Right atrium auricular region (tissue), 2 donors: ENCODE results near the gene TRPM3. TPM values are rescaled to one million over a fixed set of nuclear protein-coding genes. Genes with fewer than 3 reads are reported as not detected.

Source experiments
- DNase-seq: peaks from one replicate; pipeline ENCODE4 v3.0.0-alpha.2; 2019; ENCODE audit warnings: low spot score
- H3K27ac ChIP-seq, 2 donors: fragments of 200-600 bp; sonication (generic); 1 replicate in 1 of 2; 2 replicates in 1 of 2; pipeline ENCODE4 v1.5.1; 2016 to 2019
- H3K27me3 ChIP-seq, 2 donors: fragments of 200-600 bp; sonication (generic); one replicate each; pipeline versions ENCODE4 v1.5.1 to v1.6.0; 2017 to 2019
- H3K36me3 ChIP-seq: fragments of 200-600 bp; sonication (generic); one replicate; pipeline ENCODE4 v1.5.1; 2016
- H3K4me1 ChIP-seq, 2 donors: fragments of 200-600 bp; sonication (generic); one replicate each; pipeline versions ENCODE4 v1.5.1 to v1.6.0; 2017 to 2019
- H3K4me3 ChIP-seq, 2 donors: fragments of 200-600 bp; sonication (generic); 1 replicate in 1 of 2; 2 replicates in 1 of 2; pipeline ENCODE4 v1.5.1; 2017 to 2019; ENCODE audit warnings: mild to moderate bottlenecking in 1 of 2, moderate library complexity in 1 of 2
- H3K9me3 ChIP-seq, 2 donors: fragments of 200-600 bp; sonication (generic); one replicate each; pipeline ENCODE4 v1.5.1; 2019
- total RNA-seq, 2 donors: library from RNA; depleted of rRNA; stranded (reverse); fragments of >200 nt; gene quantifications; one replicate each; pipeline ENCODE4 v1.1.0, GENCODE V29; 2016
- TF ChIP-seq, protein P1 (sequence below), 2 donors: fragments of 200-600 bp; sonication (generic); IDR thresholded peaks; one replicate each; pipeline ENCODE4 v1.5.1; 2019; ENCODE audit warnings: antibody characterized with exemption in 2 of 2

TRPM3 gene
- total RNA-seq, 2 donors from 2014 or later: 0.59 to 1.5 TPM

DNA sequence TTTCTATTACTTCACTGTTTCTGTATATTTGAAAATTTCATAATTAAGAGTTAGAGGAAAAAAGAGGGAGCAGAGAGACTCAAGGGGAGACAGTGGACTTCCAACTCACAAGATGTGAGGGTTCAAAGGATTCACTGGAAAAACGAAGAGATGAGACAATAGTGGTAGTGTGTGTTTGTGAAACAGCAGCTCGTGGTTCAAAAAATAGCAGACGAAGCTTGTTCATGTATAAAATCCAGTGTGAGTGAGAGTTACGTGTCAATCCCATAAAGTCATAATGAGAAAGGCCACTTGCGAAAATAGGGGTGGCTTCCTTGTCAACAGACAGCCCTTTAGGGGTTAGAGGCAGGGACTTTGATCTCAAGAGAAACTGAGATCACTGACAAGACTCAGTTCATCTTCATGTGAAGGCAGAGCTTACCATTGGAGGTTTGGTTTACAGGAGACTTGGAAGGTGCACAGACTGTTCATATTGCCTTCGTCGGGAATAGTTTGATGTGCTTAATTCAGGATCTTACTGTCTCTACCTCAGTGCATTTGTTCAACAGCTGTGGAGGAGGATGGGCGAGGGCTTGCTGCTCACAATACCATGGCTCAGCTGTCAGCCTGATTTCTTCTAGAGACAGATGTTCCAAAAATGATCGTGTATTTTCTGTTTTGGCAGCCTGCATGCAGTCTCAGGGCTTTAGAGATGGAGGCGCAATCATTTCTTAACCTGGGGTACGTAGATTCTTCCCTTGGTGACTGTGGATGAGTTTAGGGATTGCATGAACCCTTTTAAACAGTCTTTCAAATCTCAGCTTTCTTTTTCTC, 601.3 kb downstream of the TRPM3 start:
- TF ChIP-seq, protein P1, sequence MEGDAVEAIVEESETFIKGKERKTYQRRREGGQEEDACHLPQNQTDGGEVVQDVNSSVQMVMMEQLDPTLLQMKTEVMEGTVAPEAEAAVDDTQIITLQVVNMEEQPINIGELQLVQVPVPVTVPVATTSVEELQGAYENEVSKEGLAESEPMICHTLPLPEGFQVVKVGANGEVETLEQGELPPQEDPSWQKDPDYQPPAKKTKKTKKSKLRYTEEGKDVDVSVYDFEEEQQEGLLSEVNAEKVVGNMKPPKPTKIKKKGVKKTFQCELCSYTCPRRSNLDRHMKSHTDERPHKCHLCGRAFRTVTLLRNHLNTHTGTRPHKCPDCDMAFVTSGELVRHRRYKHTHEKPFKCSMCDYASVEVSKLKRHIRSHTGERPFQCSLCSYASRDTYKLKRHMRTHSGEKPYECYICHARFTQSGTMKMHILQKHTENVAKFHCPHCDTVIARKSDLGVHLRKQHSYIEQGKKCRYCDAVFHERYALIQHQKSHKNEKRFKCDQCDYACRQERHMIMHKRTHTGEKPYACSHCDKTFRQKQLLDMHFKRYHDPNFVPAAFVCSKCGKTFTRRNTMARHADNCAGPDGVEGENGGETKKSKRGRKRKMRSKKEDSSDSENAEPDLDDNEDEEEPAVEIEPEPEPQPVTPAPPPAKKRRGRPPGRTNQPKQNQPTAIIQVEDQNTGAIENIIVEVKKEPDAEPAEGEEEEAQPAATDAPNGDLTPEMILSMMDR (IDR thresholded peaks at IDR 0.05): no peak
- DNase-seq: no peak

GRCh38 chr9:70517926-70518610, 603.4 kb downstream of the TRPM3 start:
- Histone ChIP-seq H3K4me1 (no peaks in the 10 kb centered on the region), H3K9me3 (no peaks in the 10 kb centered on the region), H3K27ac (no peak overlapping the region), H3K27me3 (no peaks in the 10 kb centered on the region), H3K36me3 (no peaks in the 10 kb centered on the region), H3K4me3 (no peak overlapping the region)
- DNase-seq: no peak
- TF ChIP-seq, protein P1 (IDR thresholded peaks at IDR 0.05): no peak

More for the DNA sequence above, 601.3 kb downstream of the TRPM3 start:
- Histone ChIP-seq H3K27me3 (no peaks in the 10 kb centered on the region), H3K36me3 (no peaks in the 10 kb centered on the region), H3K4me3 (no peak overlapping the region), H3K4me1 (no peaks in the 10 kb centered on the region), H3K27ac (no peak overlapping the region), H3K9me3 (peaks cover 0 to 6% of the 10 kb centered on the region in 2 donors)

DNA sequence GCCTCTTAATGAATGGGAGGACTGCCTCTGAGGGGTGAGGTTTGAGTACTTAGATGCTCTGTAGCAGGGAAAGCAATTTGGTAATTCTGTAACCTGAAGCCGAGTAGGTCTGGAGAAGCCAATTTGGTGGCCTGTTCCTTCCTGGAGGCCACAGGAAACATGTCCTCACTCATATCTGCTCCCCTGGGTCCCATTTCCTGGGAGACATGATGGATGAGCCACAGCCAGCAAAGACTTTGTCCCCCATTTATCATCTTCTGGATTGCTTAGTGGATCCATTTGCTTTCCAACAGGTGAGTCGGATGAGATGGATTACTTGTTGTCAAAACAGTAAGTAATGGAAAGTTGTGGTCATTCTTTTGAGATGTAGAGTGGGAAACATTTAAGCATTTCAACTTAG, 607.1 kb downstream of the TRPM3 start:
- DNase-seq: no peak
- Histone ChIP-seq H3K27me3 (no peaks in the 10 kb centered on the region), H3K36me3 (no peaks in the 10 kb centered on the region), H3K27ac (no peak overlapping the region), H3K4me1 (no peaks in the 10 kb centered on the region), H3K4me3 (no peak overlapping the region), H3K9me3 (no peaks in the 10 kb centered on the region)
- TF ChIP-seq, protein P1 (IDR thresholded peaks at IDR 0.05): no peak

- no peak overlapping the region for H3K27ac ChIP-seq
- H3K36me3 ChIP-seq: no peaks in the 10 kb centered on the region
- H3K9me3 ChIP-seq: no peaks in the 10 kb centered on the region
- DNase-seq: no peak
- H3K4me1 ChIP-seq: no peaks in the 10 kb centered on the region
- TF ChIP-seq, protein P1 (IDR thresholded peaks at IDR 0.05): no peak
- no peak overlapping the region for H3K4me3 ChIP-seq
- H3K27me3 ChIP-seq: no peaks in the 10 kb centered on the region
Measured at GRCh38 chr9:70511858-70512257, 609.6 kb downstream of the TRPM3 start.

DNA sequence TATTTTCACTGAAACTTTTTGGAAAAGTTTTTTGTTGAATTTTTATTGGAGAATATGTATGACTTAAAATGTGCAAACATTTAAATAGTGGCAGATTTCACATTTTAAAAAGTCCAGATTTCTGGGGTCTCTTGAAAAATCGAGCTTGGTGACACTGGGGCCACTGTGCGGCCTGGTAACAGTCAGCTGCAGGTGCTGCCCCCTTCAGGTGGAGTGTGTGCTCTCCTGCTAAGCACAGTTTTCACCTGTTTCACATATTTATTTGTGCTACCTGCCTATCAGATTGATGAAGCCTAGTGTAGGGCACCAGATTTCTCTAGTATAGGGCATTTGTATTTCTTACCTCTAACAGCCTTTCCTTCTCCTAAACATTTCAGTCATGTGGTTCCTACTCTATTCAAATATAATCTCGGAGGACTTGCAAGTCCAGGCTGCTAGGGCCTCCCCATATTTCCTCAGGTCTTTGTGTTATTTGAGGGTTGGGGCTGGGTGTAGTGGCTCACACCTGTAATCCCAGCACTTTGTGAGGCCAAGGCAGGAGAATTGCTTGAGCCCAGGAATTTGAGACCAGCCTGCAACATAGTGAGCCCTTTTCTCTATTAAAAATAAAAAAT, 611.2 kb downstream of the TRPM3 start:
- Histone ChIP-seq H3K27me3 (no peaks in the 10 kb centered on the region), H3K36me3 (no peaks in the 10 kb centered on the region), H3K9me3 (no peaks in the 10 kb centered on the region), H3K27ac (no peak overlapping the region), H3K4me1 (no peaks in the 10 kb centered on the region), H3K4me3 (no peak overlapping the region)
- TF ChIP-seq, protein P1 (IDR thresholded peaks at IDR 0.05): peak; percentile 41 to 62
- DNase-seq: no peak
